Activated T-cell treated with anti-CD3 and anti-CD28 coated beads, Interleukin-2, amount 50 U/mL, for 24 hours (primary cell): ENCODE data around the gene SLC39A6.
A peak's percentile ranks its signal among the peaks of the same experiment; 100 is the strongest.

Experiments
- DNase-seq: peaks from one replicate; pipeline ENCODE4 v3.0.0-alpha.2; 2020
- H3K27ac Mint-ChIP-seq: 2 replicates; pipeline ENCODE4 v1.8.0; 2020; ENCODE audit warnings: mild to moderate bottlenecking, mixed read lengths
- H3K27me3 Mint-ChIP-seq: 2 replicates; pipeline ENCODE4 v1.8.0; 2020; ENCODE audit warnings: mixed read lengths
- H3K36me3 Mint-ChIP-seq: 2 replicates; pipeline ENCODE4 v1.8.0; 2020; ENCODE audit warnings: low read depth, mixed read lengths
- H3K4me1 Mint-ChIP-seq: 2 replicates; pipeline ENCODE4 v1.8.0; 2020; ENCODE audit warnings: low read depth, mixed read lengths
- H3K4me3 Mint-ChIP-seq: 2 replicates; pipeline ENCODE4 v1.8.0; 2020; ENCODE audit warnings: mild to moderate bottlenecking, moderate library complexity, mixed read lengths
- H3K9me3 Mint-ChIP-seq: 2 replicates; pipeline ENCODE4 v1.8.0; 2020; ENCODE audit warnings: mixed read lengths

SLC39A6 gene

DNA sequence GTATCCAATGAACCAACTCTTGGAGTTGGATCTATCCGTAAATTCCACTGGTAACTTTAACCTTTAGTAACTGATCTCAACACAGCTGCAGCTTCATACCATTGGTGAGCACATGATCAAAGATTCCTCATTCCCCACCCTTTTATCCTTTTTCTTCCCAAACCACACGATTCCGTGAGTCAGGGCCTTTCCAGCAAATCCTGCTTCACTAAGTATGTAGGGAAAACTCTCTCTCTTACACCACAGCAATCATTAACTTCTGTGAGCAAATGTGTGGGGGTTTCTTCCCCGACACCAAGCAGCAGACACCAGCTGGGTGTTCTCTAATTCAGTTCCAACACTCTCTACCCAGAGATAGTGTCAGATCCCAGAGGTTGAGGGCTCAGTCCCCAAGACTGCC lies 24.1 kb upstream of the SLC39A6 start:
- Mint-ChIP-seq H3K27ac (peak overlapping the region; percentile 44), H3K36me3 (peaks cover 97% of the 10 kb centered on the region), H3K4me3 (no peak overlapping the region), H3K27me3 (no peaks in the 10 kb centered on the region), H3K4me1 (peaks cover 25% of the 10 kb centered on the region), H3K9me3 (no peaks in the 10 kb centered on the region)
- no peak for DNase-seq

DNA sequence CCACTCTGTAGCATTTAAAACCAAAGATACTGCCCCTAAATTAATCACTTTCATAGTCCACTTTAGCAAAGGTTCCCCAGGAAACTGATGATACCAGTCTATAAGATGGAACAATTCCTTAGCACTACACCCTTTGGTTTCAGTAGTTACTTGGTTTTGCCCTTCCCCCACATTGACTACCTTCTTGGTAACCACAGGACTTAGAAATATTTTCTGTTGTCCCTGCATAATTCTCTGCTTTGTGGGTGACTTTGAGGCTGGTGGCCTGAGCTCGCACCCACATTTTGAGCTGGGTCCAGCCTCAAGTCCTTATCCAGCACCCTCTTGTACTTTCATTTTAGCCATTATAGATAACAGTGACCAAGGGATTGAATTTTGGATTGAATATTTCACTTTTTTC lies 23.6 kb upstream of the SLC39A6 start:
- peaks cover 22% of the 10 kb centered on the region for H3K4me1 Mint-ChIP-seq
- peaks cover 97% of the 10 kb centered on the region for H3K36me3 Mint-ChIP-seq
- H3K27ac Mint-ChIP-seq = no peak overlapping the region
- H3K9me3 Mint-ChIP-seq = no peaks in the 10 kb centered on the region
- H3K27me3 Mint-ChIP-seq = no peaks in the 10 kb centered on the region
- H3K4me3 Mint-ChIP-seq = no peak overlapping the region
- DNase-seq = no peak

- Mint-ChIP-seq H3K9me3 (no peaks in the 10 kb centered on the region), H3K27ac (peak overlapping the region; percentile 47), H3K36me3 (peaks cover 98% of the 10 kb centered on the region), H3K4me1 (peaks cover 11% of the 10 kb centered on the region), H3K4me3 (no peak overlapping the region), H3K27me3 (no peaks in the 10 kb centered on the region)
- no peak for DNase-seq
These were observed 20.6 kb upstream of the SLC39A6 start for GRCh38 chr18:36149514-36150289.

- Mint-ChIP-seq H3K36me3 (peaks cover 94% of the 10 kb centered on the region), H3K27me3 (no peaks in the 10 kb centered on the region), H3K27ac (no peak overlapping the region), H3K9me3 (no peaks in the 10 kb centered on the region), H3K4me1 (peaks cover 10% of the 10 kb centered on the region), H3K4me3 (no peak overlapping the region)
- no peak for DNase-seq
These were observed 14.3 kb upstream of the SLC39A6 start for GRCh38 chr18:36143391-36143790.

- no peaks in the 10 kb centered on the region for H3K27me3 Mint-ChIP-seq
- peaks cover 10% of the 10 kb centered on the region for H3K4me1 Mint-ChIP-seq
- H3K36me3 Mint-ChIP-seq = peaks cover 94% of the 10 kb centered on the region
- no peak overlapping the region for H3K27ac Mint-ChIP-seq
- no peaks in the 10 kb centered on the region for H3K9me3 Mint-ChIP-seq
- DNase-seq = no peak
- H3K4me3 Mint-ChIP-seq = no peak overlapping the region
These were observed 13.6 kb upstream of the SLC39A6 start for GRCh38 chr18:36142751-36143150.

DNA sequence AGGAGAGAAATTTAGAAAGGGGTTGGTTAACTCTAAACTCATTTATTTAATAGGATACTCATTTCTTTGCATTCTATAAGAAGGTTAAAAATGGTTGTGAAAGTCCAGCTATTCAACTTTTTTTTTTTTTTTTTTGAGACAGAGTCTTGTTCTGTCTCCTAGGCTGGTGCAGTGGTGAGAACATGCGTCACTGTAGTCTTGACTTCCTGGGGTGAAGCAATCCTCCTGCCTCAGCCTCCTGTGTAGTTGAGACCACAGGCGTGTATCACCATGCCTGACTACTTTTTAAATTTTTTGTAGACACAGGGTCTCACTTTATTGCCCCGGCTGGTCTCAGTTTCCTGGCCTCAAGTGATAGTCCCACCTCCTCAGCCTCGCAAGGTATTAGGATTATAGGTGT lies 12.4 kb upstream of the SLC39A6 start:
- H3K36me3 Mint-ChIP-seq = peaks cover 95% of the 10 kb centered on the region
- no peak overlapping the region for H3K4me3 Mint-ChIP-seq
- H3K27me3 Mint-ChIP-seq = no peaks in the 10 kb centered on the region
- no peak for DNase-seq
- no peaks in the 10 kb centered on the region for H3K9me3 Mint-ChIP-seq
- peak overlapping the region; percentile 63 for H3K27ac Mint-ChIP-seq
- H3K4me1 Mint-ChIP-seq = peaks cover 12% of the 10 kb centered on the region

DNA sequence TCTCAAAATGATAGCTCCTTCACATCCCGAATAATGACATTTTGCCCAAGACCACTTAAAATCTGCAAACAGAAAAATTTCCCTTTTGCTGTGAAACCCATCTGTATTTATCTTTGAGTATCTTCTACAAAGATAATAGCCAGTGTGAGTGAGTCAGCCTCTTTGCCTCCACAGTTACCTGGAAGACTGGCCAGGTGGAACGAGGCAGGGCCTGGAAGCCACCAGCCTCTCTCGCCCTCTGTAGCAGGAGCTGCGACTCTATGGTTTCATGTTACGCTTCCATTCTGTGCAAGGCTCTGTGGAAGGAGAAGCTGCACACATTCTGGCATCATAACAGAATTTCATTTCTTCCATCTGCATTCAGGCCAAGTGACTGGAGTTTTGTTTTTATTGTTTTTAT lies 10.1 kb upstream of the SLC39A6 start:
- H3K27me3 Mint-ChIP-seq = no peaks in the 10 kb centered on the region
- H3K27ac Mint-ChIP-seq = no peak overlapping the region
- H3K36me3 Mint-ChIP-seq = peaks cover 92% of the 10 kb centered on the region

GRCh38 chr18:36135264-36135663 lies 6.1 kb upstream of the SLC39A6 start:
- no peak for DNase-seq
- H3K27me3 Mint-ChIP-seq = no peaks in the 10 kb centered on the region
- peaks cover 43% of the 10 kb centered on the region for H3K4me1 Mint-ChIP-seq
- no peaks in the 10 kb centered on the region for H3K9me3 Mint-ChIP-seq
- H3K36me3 Mint-ChIP-seq = peaks cover 86% of the 10 kb centered on the region
- peak overlapping the region; percentile 55 for H3K27ac Mint-ChIP-seq
- H3K4me3 Mint-ChIP-seq = no peak overlapping the region

More for the DNA sequence above, 10.1 kb upstream of the SLC39A6 start:
- Mint-ChIP-seq H3K9me3 (no peaks in the 10 kb centered on the region), H3K4me1 (peaks cover 22% of the 10 kb centered on the region), H3K4me3 (no peak overlapping the region)
- DNase-seq = no peak

GRCh38 chr18:36132756-36133155 lies 3.6 kb upstream of the SLC39A6 start:
- Mint-ChIP-seq H3K4me3 (peak overlapping the region; percentile 96), H3K27ac (peak overlapping the region; percentile 63), H3K27me3 (no peaks in the 10 kb centered on the region), H3K4me1 (peaks cover 50% of the 10 kb centered on the region), H3K36me3 (peaks cover 82% of the 10 kb centered on the region), H3K9me3 (no peaks in the 10 kb centered on the region)
- no peak for DNase-seq

DNA sequence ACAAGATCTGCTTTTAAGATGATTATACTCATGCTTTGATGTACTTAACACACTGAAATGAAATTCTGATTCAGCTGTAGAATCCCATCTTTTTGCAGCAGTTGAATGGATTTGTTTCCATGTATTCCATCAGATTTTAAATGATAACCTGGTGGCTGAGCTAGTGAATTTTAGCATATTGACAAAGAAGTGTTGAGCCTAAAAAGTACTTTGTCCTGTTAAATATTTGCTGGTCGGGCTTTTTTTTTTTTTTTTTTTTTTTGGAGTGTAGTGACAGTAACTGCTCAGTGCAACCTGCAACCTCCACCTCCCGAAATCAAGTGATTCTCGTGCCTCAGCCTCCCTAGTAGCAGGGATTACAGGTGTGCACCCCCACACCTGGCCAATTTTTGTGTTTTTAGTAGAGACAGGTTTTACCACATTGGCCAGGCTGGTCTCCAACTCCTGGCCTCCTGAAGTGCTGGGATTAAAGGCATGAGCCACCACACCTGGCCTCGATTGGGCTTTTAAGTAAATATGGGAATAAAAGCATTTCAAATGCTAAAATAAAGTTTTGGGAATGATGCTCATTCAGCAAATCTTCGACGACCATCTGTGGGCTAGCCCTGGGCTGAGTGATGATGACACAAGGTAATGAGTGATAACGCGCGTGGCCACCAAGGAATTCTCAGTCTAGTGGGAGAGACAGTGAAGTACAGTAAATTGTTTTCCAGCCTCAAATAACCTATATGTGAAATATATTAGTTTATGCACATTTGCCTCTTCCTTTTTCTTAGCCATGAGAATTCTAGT lies 2.7 kb upstream of the SLC39A6 start:
- Mint-ChIP-seq H3K27ac (peak overlapping the region; percentile 11), H3K27me3 (no peaks in the 10 kb centered on the region), H3K4me1 (peaks cover 55% of the 10 kb centered on the region), H3K36me3 (peaks cover 75% of the 10 kb centered on the region), H3K9me3 (no peaks in the 10 kb centered on the region), H3K4me3 (peak overlapping the region; percentile 96)
- DNase-seq = no peak

DNA sequence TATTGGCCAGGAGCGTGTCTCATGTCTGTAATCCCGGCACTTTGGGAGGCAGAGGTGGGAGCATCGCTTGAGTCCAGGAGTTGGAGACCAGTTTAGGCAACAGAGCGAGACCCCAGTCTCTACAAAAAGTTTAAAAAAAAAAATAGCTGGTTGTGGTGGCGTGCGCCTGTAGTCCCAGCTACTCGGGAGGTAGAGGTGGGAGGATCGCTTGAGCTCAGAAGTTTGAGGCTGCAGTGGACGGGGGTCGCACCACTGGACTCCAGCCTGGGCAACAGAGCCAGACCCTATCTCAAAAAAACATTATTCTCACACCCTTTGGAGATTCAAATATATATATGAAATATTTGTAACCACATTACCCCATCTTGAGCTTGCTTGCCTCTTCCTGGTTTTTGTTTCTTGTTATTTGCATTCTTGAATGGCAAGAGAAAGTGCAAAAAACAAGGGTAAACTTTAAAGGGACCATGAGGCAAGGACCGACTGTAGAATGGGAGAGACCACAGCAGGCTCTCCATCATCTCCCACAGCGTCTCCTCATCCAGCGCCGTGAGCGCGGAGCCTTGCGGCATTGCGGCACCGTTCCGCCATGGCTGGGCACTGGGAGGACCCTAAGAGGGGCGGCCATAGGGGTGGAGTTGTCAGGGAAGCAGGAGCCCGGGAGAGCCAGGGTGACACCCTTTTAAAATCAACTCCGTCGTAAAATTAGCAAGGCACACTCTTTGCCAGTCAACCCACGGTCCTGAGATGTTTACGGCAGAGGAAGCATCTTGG lies 1.9 kb upstream of the SLC39A6 start:
- no peak for DNase-seq
- Mint-ChIP-seq H3K4me3 (peak overlapping the region; percentile 96), H3K27ac (peak overlapping the region; percentile 98), H3K9me3 (no peaks in the 10 kb centered on the region), H3K36me3 (peaks cover 75% of the 10 kb centered on the region), H3K27me3 (no peaks in the 10 kb centered on the region), H3K4me1 (peaks cover 62% of the 10 kb centered on the region)

- Mint-ChIP-seq H3K4me3 (peak overlapping the region; percentile 96), H3K36me3 (peaks cover 76% of the 10 kb centered on the region), H3K27ac (peak overlapping the region; percentile 98), H3K9me3 (no peaks in the 10 kb centered on the region), H3K4me1 (peaks cover 63% of the 10 kb centered on the region), H3K27me3 (no peaks in the 10 kb centered on the region)
- DNase-seq = no peak
These were observed 1.1 kb upstream of the SLC39A6 start for GRCh38 chr18:36130039-36130831.

GRCh38 chr18:36128907-36129299 lies 237 bp downstream of the SLC39A6 start:
- peak overlapping the region; percentile 98 for H3K27ac Mint-ChIP-seq
- H3K36me3 Mint-ChIP-seq = peaks cover 77% of the 10 kb centered on the region
- no peak for DNase-seq
- no peaks in the 10 kb centered on the region for H3K27me3 Mint-ChIP-seq
- H3K9me3 Mint-ChIP-seq = no peaks in the 10 kb centered on the region
- peaks cover 64% of the 10 kb centered on the region for H3K4me1 Mint-ChIP-seq
- H3K4me3 Mint-ChIP-seq = peak overlapping the region; percentile 96

DNA sequence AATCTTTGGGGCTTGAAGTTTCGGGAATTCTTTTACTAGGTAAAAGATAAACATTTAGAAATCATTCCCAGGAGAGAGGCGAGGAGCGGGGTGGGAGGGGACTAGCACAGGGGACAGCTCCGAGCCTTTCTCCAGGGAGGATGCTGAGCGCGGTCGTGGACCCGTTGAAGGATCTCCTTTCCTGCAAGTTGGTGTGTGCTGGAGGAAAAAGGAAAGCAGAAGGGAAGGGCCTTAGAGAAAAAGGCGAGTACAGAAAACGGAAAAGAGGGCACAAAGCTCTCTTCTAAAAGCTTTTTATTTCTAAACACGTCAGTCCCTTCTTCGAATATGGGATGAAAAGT lies 640 bp downstream of the SLC39A6 start:
- peak; percentile 34 for DNase-seq
- H3K27ac Mint-ChIP-seq = peak overlapping the region; percentile 98
- no peaks in the 10 kb centered on the region for H3K9me3 Mint-ChIP-seq
- H3K4me1 Mint-ChIP-seq = peaks cover 65% of the 10 kb centered on the region
- peaks cover 80% of the 10 kb centered on the region for H3K36me3 Mint-ChIP-seq
- H3K4me3 Mint-ChIP-seq = peak overlapping the region; percentile 96
- no peaks in the 10 kb centered on the region for H3K27me3 Mint-ChIP-seq
